ENCODE data around the gene ANKH. TPM values are rescaled to one million over a fixed set of nuclear protein-coding genes. Genes with fewer than 3 reads are reported as not detected.

Gene ANKH
- total RNA-seq, 1 donor from 2014 or later: 10.3 TPM

DNA sequence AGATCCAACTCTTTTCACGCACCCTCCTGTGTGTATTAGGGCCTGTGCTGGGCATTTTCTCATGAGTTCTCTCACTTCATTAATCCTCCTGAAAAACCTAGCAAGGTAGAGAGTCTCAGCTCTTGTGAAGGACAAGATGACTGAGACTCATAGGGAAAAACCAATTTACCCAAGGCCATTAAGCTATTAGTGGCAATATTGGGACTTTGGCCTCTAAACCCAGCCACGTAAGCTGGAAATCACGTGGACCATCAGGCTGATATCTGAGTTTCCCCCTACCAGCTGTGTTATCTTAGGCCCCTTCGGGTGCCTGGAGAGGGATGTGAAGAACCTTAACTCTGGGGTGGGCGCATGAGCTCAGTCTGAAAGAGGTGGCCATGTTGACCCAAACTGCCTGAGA is 80.7 kb downstream of the ANKH start:
- no peak overlapping the region for H3K4me3 ChIP-seq (ENCODE audit: low read depth, low read length)
- no peak for DNase-seq (ENCODE audit: low read depth)
- TF ChIP-seq, protein P1, sequence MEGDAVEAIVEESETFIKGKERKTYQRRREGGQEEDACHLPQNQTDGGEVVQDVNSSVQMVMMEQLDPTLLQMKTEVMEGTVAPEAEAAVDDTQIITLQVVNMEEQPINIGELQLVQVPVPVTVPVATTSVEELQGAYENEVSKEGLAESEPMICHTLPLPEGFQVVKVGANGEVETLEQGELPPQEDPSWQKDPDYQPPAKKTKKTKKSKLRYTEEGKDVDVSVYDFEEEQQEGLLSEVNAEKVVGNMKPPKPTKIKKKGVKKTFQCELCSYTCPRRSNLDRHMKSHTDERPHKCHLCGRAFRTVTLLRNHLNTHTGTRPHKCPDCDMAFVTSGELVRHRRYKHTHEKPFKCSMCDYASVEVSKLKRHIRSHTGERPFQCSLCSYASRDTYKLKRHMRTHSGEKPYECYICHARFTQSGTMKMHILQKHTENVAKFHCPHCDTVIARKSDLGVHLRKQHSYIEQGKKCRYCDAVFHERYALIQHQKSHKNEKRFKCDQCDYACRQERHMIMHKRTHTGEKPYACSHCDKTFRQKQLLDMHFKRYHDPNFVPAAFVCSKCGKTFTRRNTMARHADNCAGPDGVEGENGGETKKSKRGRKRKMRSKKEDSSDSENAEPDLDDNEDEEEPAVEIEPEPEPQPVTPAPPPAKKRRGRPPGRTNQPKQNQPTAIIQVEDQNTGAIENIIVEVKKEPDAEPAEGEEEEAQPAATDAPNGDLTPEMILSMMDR (conservative IDR thresholded peaks at IDR 0.05; ENCODE audit: low read depth, low read length): no peak

DNA sequence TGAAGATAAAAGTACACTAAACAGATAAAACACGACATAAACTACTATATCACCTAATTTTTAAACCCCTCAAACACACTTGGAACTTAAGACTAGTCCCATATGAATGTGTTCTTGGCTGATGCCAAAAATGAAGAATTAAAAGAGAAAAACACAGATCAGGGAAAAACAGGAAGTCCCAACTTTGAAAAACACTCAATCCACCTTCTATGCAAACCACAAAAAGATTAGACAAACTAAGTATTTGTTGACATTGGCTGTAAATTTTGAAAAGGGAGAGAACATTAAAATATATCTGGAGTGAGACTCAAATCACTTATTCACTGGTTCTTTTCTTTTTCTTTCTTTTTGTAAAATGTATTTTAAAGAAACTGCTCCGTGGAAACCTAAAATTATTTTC is 81.4 kb downstream of the ANKH start:
- DNase-seq (ENCODE audit: low read depth): no peak
- TF ChIP-seq, protein P1 (conservative IDR thresholded peaks at IDR 0.05; ENCODE audit: low read depth, low read length): no peak
- no peak overlapping the region for H3K4me3 ChIP-seq (ENCODE audit: low read depth, low read length)

DNA sequence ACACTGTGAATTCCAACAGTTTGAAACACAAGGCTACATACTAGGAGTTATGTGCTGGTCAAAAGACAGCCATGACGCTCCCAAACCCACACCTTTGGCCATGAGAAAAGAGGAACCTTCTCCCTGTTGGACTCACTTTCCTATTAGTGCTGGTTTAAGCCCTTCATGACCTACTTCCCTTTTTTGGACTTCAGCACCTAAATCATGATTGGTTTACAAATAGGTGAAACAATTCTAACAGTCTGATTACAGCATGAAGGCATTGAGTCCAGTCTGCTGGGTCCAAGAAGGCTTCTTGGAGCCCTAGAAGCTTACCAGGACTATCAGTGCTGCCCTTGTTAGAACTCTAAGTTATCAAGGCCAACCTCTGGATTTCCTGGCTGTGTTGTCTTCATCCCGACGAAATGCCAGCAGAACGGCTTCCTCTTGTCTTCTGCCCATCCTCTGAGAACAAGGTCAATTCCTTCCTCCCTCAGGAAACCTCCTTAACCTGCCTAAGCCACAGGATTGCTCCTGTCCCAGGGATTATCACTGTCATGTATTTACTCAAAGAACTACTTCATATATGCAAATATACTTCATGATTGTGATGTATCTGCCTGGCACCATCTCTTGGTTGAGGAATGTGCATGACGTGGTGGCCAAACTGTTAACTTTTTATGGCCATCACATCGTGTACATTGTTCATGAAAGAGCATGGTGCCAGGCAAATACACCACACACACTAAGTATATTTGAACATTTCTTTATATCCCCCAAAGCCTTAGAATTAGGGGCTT is 83.6 kb downstream of the ANKH start:
- H3K4me3 ChIP-seq (ENCODE audit: low read depth, low read length): no peak overlapping the region
- TF ChIP-seq, protein P1 (conservative IDR thresholded peaks at IDR 0.05; ENCODE audit: low read depth, low read length): no peak
- no peak for DNase-seq (ENCODE audit: low read depth)

DNA sequence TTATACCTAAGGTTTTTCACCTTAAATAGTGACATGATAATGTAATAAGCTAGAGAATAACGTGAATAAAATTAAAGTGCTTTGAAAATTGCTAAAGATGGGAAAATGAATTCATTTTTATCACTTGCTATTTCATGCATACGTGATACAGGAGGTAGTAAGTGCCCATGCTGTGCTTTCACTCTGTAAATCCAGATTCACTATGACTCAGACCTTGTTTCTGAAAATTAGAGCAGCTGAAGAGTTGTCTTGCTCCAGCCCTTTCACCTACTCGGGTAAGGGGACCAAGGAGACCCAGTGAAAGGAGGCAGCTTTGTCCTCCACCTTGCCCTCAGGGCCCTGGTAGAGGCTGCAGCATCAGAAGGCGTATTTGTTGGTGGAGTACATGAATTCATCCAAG is 87.9 kb downstream of the ANKH start:
- H3K4me3 ChIP-seq (ENCODE audit: low read depth, low read length): no peak overlapping the region
- no peak for DNase-seq (ENCODE audit: low read depth)
- TF ChIP-seq, protein P1 (conservative IDR thresholded peaks at IDR 0.05; ENCODE audit: low read depth, low read length): no peak

DNA sequence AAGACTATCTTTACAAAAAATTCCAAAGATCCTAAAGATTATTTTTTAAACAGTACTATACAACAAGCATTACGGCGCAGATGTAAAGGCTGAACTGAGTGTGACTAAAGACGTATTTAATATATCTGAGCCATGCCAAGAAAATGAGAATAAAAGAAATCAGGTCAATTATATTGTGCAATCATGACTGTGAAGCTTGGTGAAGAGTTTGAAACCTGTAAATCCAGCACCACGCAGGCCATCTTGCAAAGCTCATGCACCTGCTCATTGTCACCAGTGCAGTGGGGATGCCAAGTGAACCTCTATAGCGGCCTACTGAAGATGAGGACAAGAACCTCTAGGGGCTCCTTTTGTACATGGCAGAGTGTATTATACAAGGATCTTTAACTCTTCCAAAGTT is 89.0 kb downstream of the ANKH start:
- no peak overlapping the region for H3K4me3 ChIP-seq (ENCODE audit: low read depth, low read length)
- no peak for DNase-seq (ENCODE audit: low read depth)
- TF ChIP-seq, protein P1 (conservative IDR thresholded peaks at IDR 0.05; ENCODE audit: low read depth, low read length): no peak

DNA sequence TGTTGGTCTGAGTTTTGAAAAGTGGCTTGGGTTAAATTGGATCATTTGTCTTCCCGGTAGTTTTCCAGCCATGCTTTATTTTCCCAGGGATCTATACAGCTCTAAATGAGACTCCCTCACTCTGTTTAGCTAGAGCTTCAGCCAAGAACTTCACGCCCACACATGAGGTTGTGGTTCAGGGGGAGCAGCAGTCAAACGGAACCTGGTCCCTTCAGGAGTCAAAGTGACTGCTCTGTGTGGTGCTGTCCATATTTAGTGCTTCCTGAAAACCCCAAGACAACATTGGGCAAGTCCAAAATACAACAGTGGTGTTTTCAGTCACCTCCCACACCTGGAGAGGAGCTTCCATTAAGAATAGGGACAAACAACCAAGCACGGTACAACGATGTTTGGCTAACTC is 90.5 kb downstream of the ANKH start:
- no peak for DNase-seq (ENCODE audit: low read depth)
- H3K4me3 ChIP-seq (ENCODE audit: low read depth, low read length): no peak overlapping the region
- TF ChIP-seq, protein P1 (conservative IDR thresholded peaks at IDR 0.05; ENCODE audit: low read depth, low read length): no peak

DNA sequence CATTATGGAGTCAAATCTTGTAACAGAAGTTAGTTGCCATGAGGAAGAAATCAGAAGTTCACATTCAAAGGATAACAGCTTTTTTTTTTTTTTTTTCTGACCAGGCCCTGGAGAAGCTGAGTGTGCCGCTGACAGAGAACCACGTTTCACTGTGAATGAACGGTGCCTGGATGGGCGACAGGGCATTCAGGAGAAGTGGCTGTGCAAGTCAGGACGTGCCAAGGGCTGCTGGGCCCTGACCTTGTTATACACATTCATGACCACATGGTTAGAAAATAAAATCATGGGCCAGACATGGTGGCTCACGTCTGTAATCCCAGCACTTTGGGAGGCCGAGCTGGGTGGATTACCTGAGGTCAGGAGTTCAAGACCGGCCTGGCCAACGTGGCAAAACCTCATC is 91.6 kb downstream of the ANKH start:
- no peak overlapping the region for H3K4me3 ChIP-seq (ENCODE audit: low read depth, low read length)
- TF ChIP-seq, protein P1 (conservative IDR thresholded peaks at IDR 0.05; ENCODE audit: low read depth, low read length): no peak
- no peak for DNase-seq (ENCODE audit: low read depth)

Measured in epithelial cell of proximal tubule (primary cell).